GM19468 (cell line): ENCODE measurements around the gene SP100.
A peak's percentile ranks its signal among the peaks of the same experiment; 100 is the strongest.
"Not testable (repeated sequence)": the region's sequence is repeated elsewhere in the genome, so short reads cannot be mapped to it uniquely, and the experiment has no call there.

Source experiments
- ATAC-seq: cut with Tn5 transposase; IDR thresholded peaks from one replicate; pipeline ENCODE4 v1.9.1; 2021; ENCODE audit warnings: mild to moderate bottlenecking, moderate library complexity, moderate number of reproducible peaks; ENCODE audit not compliant: unreplicated experiment; ENCODE audit errors: extremely low read depth

Gene SP100

GRCh38 chr2:230416061-230416721 is at the start of gene SP100:
Gene SP100 (plus strand): TSS chr2:230416201. CDS start chr2:230416297, 96 bp downstream.
- peak; percentile 67 for ATAC-seq

- ATAC-seq = no peak
These were observed 33.9 kb upstream of the SP100 start for GRCh38 chr2:230382108-230382507.

- no peak for ATAC-seq
These were observed 32.5 kb upstream of the SP100 start for GRCh38 chr2:230383453-230383852.

- ATAC-seq = no peak
These were observed 31.0 kb upstream of the SP100 start for GRCh38 chr2:230384986-230385385.

GRCh38 chr2:230394301-230394700 is 21.7 kb upstream of the SP100 start:
- no peak for ATAC-seq

GRCh38 chr2:230398698-230399097 is 17.3 kb upstream of the SP100 start:
- not testable (repeated sequence) for ATAC-seq

GRCh38 chr2:230400041-230400440 is 16.0 kb upstream of the SP100 start:
- no peak for ATAC-seq

- no peak for ATAC-seq
These were observed 15.5 kb upstream of the SP100 start for GRCh38 chr2:230400454-230400853.

GRCh38 chr2:230401026-230401425 is 15.0 kb upstream of the SP100 start:
- not testable (repeated sequence) for ATAC-seq

- ATAC-seq = no peak
These were observed 12.3 kb upstream of the SP100 start for GRCh38 chr2:230403746-230404145.

- no peak for ATAC-seq
These were observed 10.2 kb upstream of the SP100 start for GRCh38 chr2:230405824-230406223.

GRCh38 chr2:230408244-230408842 is 7.7 kb upstream of the SP100 start:
- ATAC-seq = no peak

GRCh38 chr2:230409316-230409715 is 6.7 kb upstream of the SP100 start:
- not testable (repeated sequence) for ATAC-seq

- no peak for ATAC-seq
These were observed 5.7 kb upstream of the SP100 start for GRCh38 chr2:230410263-230410662.

GRCh38 chr2:230410861-230411569 is 5.0 kb upstream of the SP100 start:
- no peak for ATAC-seq

- peak; percentile 30 for ATAC-seq
These were observed 4.2 kb upstream of the SP100 start for GRCh38 chr2:230411570-230412370.

- ATAC-seq = no peak
These were observed 3.7 kb upstream of the SP100 start for GRCh38 chr2:230412371-230412711.

- no peak for ATAC-seq
These were observed 3.2 kb upstream of the SP100 start for GRCh38 chr2:230412846-230413245.

GRCh38 chr2:230413479-230413878 is 2.5 kb upstream of the SP100 start:
- ATAC-seq = no peak

- no peak for ATAC-seq
These were observed 1.7 kb upstream of the SP100 start for GRCh38 chr2:230414302-230414701.

GRCh38 chr2:230417436-230417835 is 1.4 kb downstream of the SP100 start:
- no peak for ATAC-seq
